NCI-H2171 treated with DMSO at 0.1 percent for 48 hours (cell line): ENCODE results near the gene CCR7.

Source experiments
- DNase-seq: peaks from one replicate; lab custom pipeline; 2025; lab: John Stamatoyannopoulos, UW

CCR7 gene

DNA sequence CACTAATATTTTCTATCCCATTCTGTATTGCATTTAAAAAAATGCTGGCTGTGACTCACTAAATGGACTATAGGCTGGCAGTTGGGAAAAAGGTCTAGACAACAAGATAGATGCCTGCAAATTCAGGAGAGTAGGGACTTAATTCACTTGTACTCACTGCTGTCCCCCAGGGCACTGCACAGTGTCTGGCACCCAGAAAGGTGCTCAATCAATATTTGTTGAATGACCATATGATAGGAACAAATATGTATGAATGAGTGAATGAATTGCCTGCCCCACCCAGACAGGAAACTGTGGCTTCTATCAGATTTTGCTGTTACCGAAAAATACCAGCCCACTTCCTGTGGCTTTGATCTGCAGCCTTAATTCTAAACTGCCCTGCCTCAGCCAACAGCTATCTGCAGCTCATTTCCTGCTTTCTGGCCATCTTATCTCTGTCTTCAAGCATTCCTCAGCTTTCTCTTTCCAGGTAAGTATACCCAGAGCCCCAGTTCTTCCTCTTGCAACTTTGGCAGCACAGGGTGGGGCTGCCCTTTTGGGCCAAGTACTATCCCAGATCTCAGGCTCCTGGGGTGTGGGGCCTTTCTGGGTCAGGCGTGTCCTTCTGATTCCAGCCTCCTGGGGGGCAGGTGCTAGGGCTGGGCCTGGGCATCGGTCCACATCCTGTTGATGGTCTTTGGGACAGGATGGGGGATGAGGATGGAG, 48.5 kb downstream of the CCR7 start:
- no peak for DNase-seq

DNA sequence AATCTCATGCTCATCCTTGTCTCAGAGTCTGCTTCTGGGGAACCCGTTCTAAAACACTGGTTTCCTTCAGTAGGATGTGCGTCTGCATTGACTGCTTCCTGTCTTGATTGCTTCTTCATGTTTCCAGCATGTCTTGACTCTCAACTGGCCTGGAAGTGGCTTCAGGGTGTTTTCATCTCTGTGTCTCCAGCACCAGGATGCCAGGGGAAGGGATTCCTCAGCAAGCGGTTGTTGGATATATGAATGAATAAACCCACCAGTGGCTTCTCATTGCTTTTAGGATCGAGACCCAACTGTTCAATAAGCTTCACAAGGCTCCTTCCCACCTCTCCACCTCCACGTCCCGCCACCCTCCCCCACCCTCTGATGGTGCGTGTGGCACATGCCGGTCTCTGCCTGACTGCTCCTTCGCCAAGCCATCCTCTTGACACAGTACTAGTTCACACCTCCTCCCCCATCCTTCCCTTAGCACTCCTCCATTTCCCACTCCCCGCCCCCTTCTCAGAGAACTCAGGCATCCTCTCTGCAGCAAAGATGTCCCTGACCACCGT, 49.7 kb downstream of the CCR7 start:
- DNase-seq, result no peak

DNA sequence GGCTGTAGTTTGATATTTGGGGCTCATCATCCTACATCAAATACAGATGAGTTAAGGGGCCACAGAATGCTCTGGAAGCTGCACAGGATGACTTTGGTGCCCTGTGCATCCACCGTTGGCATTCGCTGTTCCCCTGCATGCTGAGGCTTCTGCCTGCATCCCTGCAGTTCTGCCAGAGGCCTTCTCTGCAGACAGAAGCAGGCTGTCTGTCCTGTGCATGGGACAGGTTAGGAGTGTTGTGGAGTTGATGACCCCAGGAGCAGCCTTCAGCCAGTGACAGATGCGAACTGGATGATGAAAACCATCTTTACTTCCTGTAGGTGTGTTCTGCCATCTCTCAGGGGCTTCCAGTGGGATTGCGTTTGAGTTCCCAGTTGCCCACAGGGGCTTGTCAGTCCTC, 50.3 kb downstream of the CCR7 start:
- DNase-seq, result no peak

DNA sequence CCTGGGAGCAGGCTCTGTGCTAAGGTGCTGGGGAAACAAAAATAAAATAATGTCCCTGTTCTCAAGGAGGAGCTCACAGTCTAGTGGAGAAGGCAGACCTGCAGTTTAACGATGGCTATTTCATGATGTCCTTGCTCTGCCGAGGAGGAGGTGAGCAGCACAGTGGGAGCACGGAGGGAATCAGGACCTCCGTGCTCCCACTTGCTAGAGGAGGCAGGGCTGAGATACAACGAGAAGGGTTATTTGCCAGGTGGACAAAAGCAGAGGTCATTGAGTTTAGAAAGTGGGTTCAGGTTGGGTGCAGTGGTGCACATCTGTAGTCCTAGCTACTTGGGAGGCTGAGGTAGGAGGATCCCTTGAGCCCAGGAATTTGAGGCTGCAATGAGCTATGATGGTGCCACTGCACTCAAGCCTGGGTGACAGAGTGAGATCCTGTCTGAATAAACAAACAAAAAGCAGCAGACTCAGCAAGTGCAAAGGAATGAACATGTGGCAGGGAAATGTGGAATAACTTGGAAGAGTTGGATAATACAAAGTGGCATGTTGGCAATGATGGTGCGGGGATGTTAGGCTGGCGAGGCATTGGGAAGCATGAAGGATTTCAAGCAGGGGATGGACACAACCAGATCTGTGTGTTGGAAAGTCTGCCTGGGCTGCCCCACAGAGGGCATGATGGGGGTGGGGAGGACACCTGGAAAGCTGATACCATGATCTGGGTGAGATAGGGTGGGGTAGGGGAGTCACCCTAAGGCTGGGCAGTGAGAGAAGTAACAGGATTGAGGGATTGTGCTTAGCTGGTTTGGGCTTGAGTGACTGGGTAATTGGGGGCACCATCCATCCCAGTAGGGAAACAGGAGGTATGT, 51.0 kb downstream of the CCR7 start:
- no peak for DNase-seq

DNA sequence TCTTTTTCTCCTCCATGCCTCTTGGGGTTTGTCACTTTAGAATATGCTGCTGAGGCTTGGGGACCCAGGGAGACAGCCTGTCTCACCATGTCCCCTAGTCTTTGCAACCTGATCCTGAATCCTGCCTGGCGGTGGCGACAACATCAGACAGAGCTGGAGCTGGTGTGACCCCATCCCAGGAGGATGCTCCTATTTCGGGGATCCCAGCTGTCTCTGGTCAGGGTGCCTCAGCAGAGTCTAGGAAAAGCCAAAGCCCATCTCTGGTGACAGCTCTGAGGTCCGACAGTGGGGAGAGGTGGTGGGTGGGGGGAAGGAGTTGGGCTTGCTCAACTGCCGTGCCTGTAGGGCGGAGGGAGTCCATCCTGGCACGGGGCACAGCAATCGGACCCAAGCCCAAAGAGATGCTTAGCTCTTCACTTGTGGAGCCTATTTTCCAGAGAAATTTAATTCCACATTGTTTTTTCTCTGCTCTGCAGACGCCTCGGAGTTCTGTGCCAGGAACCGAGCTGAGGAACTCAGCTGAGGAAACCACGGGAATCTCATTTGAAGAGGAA, 53.5 kb downstream of the CCR7 start:
- no peak for DNase-seq

DNA sequence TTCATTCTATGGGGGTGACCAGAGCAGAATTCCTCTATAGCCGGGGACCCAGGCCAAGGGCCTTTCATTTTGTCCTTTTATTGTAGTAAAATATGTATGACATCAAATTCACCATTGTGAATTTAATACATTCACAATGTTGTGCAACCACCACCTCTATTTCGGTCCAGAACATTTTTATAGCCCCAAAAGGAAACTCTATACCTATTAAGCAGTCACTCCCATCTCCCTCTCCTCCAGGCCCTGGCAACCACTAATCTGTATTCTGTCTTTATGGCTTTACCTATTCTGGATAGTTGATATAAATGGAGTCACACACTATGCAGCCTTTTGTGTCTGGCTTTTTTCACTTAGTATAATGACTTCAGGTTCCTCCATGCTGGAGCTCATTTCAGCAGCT, 54.1 kb downstream of the CCR7 start:
- no peak for DNase-seq

DNA sequence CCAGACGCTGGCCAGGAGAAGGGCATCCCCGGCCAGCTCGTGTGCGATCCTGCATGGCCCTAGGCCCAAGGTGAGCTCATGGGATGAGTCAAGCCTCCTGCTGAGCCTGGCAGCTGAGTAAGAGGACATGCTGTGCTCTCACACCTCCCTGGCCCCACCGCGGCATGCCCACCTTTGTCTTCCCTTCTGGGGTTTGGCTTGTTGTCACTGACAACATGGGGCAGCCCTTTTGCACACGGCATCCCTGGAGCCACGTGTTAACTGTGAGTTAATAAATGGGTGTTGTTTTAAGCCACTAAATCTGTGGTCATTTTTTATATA, 55.0 kb downstream of the CCR7 start:
- DNase-seq, result no peak

DNA sequence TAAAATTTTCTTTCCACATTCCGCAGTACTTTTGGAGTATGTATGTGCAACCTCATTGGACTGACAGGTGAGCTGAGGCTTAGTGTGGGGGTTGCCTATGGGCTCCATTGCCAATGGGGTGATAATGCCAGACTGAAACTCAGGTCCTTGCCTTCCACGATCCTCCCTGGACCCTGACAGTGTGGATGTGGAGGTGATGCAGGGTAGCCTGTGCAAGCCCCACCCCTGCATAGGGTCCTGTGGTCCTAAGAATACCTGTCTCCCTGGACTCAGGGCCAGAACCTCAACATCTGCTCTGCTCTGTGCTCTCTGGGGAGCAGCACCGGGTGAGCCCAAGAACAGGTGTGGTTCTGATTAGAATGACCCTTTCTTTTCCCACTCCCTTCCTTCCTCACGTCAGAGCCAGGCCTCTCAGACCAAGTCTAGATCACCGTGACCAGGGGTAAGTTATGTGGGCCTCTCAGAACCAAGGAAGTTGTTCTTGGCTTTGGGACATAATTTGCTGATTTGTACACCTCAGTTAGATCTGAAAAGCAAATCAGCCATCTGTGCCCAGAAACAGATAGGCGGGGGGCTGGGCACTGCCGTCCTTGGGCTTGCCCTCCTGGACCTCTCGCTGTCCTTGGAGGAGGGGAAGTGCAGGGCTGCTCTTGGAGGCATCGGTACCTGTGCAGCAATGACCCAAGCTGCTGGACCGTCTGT, 55.5 kb downstream of the CCR7 start:
- no peak for DNase-seq

DNA sequence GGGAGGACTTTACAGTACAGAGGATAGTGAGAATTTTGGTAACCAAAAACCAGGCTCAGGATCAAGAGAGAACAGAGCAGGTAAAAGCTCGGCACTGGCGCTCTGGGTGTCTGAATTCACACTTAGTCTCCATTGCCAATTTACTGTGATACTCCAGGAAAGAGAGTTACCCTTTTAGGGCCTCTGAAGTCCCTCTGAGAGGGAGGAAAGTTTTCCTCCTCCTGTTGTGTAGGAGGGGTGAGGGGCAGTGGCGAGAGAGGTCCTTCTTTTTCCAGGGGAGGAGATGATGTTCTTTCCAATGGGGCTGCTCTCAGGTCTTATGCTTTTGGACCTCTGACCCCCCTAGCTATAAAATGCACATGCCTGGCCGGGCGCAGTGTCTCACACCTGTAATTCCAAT, 58.5 kb downstream of the CCR7 start:
- DNase-seq, result no peak
